Esophagus squamous epithelium (tissue), 4 donors: ENCODE measurements around the gene ZMYND10.

Experiments used
- POLR2A ChIP-seq, 4 donors: fragments of 450-650 bp; IDR thresholded peaks; one replicate each; pipeline ENCODE4 v1.6.1; 2017; ENCODE audit warnings: antibody characterized with exemption in 4 of 4, mild to moderate bottlenecking in 4 of 4, moderate library complexity in 3 of 4
- TF ChIP-seq, protein P1 (sequence below), 6 experiments: fragments of 450-650 bp in 4 of 6; fragments of 200-600 bp in 2 of 6; sonication (generic) in 2 of 6; IDR thresholded peaks; one replicate each; pipeline ENCODE4 v1.5.1; 2016 to 2019; ENCODE audit warnings: antibody characterized with exemption in 6 of 6, mild to moderate bottlenecking in 4 of 6, moderate library complexity in 4 of 6

DNA sequence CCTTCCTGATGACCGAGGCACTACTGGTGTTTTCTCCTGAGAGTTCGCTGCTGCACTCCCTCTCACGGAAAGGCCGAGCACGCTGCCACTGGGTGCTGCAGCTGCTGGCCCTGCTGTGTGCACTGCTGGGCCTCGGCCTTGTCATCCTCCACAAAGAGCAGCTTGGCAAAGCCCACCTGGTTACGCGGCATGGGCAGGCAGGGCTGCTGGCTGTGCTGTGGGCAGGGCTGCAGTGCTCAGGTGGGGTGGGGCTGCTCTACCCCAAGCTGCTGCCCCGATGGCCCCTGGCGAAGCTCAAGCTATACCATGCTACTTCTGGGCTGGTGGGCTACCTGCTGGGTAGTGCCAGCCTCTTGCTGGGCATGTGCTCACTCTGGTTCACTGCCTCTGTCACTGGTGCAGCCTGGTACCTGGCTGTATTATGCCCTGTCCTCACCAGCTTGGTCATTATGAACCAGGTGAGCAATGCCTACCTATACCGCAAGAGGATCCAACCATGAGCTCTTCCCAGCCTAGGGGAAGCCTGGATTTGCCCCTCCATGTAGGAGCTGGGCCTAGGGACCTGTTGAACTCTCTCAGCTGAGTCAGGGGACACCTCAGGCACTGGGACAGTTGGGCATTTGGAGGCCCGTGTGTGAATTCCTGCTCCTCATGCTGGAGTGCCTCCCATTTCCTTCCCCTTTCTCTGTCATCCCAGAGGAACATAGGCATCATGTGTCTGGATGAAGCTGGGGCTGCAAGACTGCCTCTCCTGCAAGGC, 7.9 kb upstream of the ZMYND10 start:
- TF ChIP-seq, protein P1, sequence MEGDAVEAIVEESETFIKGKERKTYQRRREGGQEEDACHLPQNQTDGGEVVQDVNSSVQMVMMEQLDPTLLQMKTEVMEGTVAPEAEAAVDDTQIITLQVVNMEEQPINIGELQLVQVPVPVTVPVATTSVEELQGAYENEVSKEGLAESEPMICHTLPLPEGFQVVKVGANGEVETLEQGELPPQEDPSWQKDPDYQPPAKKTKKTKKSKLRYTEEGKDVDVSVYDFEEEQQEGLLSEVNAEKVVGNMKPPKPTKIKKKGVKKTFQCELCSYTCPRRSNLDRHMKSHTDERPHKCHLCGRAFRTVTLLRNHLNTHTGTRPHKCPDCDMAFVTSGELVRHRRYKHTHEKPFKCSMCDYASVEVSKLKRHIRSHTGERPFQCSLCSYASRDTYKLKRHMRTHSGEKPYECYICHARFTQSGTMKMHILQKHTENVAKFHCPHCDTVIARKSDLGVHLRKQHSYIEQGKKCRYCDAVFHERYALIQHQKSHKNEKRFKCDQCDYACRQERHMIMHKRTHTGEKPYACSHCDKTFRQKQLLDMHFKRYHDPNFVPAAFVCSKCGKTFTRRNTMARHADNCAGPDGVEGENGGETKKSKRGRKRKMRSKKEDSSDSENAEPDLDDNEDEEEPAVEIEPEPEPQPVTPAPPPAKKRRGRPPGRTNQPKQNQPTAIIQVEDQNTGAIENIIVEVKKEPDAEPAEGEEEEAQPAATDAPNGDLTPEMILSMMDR (IDR thresholded peaks at IDR 0.05) = no peak
- TF ChIP-seq POLR2A (IDR thresholded peaks at IDR 0.05) = no peak
